Lower leg skin (tissue), 3 donors: Measurements from ENCODE around the gene C16orf89.

Experiments used
- POLR2A ChIP-seq, 2 donors: fragments of 450-650 bp; IDR thresholded peaks; one replicate each; pipeline ENCODE4 v1.6.1; 2016 to 2017; ENCODE audit warnings: antibody characterized with exemption in 2 of 2, mild to moderate bottlenecking in 1 of 2, moderate library complexity in 1 of 2
- TF ChIP-seq, protein P1 (sequence below), 3 donors: fragments of 450-650 bp; IDR thresholded peaks; one replicate each; pipeline ENCODE4 v1.5.1; 2016; ENCODE audit warnings: antibody characterized with exemption in 3 of 3, mild to moderate bottlenecking in 3 of 3, moderate library complexity in 2 of 3

DNA sequence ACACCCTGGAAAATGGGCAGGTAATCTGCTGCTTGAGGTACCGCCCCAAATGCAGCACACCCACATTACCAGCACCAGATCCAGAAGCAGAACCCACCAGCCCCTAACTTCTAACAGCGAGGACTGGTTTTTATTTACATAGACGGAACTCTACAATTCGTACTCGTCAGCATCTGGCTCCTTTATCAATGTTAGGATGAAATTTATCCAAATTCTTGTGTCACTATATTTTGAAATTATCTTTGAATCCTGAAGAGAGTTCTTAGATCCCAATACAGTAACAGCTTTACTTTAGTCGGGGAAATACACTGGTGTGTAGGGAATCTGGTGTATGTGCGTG, 5.6 kb upstream of the C16orf89 start:
- no peak for TF ChIP-seq POLR2A (IDR thresholded peaks at IDR 0.05)
- TF ChIP-seq, protein P1, sequence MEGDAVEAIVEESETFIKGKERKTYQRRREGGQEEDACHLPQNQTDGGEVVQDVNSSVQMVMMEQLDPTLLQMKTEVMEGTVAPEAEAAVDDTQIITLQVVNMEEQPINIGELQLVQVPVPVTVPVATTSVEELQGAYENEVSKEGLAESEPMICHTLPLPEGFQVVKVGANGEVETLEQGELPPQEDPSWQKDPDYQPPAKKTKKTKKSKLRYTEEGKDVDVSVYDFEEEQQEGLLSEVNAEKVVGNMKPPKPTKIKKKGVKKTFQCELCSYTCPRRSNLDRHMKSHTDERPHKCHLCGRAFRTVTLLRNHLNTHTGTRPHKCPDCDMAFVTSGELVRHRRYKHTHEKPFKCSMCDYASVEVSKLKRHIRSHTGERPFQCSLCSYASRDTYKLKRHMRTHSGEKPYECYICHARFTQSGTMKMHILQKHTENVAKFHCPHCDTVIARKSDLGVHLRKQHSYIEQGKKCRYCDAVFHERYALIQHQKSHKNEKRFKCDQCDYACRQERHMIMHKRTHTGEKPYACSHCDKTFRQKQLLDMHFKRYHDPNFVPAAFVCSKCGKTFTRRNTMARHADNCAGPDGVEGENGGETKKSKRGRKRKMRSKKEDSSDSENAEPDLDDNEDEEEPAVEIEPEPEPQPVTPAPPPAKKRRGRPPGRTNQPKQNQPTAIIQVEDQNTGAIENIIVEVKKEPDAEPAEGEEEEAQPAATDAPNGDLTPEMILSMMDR (IDR thresholded peaks at IDR 0.05) = no peak
